ENCODE results near the gene PCDHA8.
"Not testable (repeated sequence)": the region's sequence is repeated elsewhere in the genome, so short reads cannot be mapped to it uniquely, and the experiment has no call there.

DNA sequence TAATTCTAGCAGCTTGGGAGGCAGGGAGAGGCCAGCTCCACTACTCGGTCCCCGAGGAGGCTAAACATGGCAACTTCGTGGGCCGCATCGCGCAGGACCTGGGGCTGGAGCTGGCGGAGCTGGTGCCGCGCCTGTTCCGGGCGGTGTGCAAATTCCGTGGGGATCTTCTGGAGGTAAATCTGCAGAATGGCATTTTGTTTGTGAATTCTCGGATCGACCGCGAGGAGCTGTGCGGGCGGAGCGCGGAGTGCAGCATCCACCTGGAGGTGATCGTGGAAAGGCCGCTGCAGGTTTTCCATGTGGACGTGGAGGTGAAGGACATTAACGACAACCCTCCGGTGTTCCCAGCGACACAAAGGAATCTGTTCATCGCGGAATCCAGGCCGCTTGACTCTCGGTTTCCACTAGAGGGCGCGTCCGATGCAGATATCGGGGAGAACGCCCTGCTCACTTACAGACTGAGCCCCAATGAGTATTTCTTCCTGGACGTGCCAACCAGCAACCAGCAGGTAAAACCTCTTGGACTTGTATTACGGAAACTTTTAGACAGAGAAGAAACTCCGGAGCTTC is 6.5 kb upstream of the PCDHA8 start:
- TF ChIP-seq RAD21 (conservative IDR thresholded peaks at IDR 0.05); EZH2 (IDR thresholded peaks at IDR 0.05; ENCODE audit: borderline replicate concordance, insufficient read depth, low read length, poor library complexity, severe bottlenecking); EP300 (conservative IDR thresholded peaks at IDR 0.05; ENCODE audit: poor library complexity, severe bottlenecking); POLR2AphosphoS5 (IDR thresholded peaks at IDR 0.05); TAF1 (IDR thresholded peaks at IDR 0.05; ENCODE audit: low read depth); SMC3 (conservative IDR thresholded peaks at IDR 0.05; ENCODE audit: poor library complexity): not testable (repeated sequence)
- TF ChIP-seq, protein P1, sequence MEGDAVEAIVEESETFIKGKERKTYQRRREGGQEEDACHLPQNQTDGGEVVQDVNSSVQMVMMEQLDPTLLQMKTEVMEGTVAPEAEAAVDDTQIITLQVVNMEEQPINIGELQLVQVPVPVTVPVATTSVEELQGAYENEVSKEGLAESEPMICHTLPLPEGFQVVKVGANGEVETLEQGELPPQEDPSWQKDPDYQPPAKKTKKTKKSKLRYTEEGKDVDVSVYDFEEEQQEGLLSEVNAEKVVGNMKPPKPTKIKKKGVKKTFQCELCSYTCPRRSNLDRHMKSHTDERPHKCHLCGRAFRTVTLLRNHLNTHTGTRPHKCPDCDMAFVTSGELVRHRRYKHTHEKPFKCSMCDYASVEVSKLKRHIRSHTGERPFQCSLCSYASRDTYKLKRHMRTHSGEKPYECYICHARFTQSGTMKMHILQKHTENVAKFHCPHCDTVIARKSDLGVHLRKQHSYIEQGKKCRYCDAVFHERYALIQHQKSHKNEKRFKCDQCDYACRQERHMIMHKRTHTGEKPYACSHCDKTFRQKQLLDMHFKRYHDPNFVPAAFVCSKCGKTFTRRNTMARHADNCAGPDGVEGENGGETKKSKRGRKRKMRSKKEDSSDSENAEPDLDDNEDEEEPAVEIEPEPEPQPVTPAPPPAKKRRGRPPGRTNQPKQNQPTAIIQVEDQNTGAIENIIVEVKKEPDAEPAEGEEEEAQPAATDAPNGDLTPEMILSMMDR (IDR thresholded peaks at IDR 0.05; ENCODE audit: poor library complexity, severe bottlenecking): not testable (repeated sequence)
- TF ChIP-seq, protein P2, sequence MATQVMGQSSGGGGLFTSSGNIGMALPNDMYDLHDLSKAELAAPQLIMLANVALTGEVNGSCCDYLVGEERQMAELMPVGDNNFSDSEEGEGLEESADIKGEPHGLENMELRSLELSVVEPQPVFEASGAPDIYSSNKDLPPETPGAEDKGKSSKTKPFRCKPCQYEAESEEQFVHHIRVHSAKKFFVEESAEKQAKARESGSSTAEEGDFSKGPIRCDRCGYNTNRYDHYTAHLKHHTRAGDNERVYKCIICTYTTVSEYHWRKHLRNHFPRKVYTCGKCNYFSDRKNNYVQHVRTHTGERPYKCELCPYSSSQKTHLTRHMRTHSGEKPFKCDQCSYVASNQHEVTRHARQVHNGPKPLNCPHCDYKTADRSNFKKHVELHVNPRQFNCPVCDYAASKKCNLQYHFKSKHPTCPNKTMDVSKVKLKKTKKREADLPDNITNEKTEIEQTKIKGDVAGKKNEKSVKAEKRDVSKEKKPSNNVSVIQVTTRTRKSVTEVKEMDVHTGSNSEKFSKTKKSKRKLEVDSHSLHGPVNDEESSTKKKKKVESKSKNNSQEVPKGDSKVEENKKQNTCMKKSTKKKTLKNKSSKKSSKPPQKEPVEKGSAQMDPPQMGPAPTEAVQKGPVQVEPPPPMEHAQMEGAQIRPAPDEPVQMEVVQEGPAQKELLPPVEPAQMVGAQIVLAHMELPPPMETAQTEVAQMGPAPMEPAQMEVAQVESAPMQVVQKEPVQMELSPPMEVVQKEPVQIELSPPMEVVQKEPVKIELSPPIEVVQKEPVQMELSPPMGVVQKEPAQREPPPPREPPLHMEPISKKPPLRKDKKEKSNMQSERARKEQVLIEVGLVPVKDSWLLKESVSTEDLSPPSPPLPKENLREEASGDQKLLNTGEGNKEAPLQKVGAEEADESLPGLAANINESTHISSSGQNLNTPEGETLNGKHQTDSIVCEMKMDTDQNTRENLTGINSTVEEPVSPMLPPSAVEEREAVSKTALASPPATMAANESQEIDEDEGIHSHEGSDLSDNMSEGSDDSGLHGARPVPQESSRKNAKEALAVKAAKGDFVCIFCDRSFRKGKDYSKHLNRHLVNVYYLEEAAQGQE (IDR thresholded peaks at IDR 0.05; ENCODE audit: borderline replicate concordance): not testable (repeated sequence)
